ENCODE measurements around the gene CYFIP2. TPM values are rescaled to one million over a fixed set of nuclear protein-coding genes. Genes with fewer than 3 reads are reported as not detected.

Gene CYFIP2
- total and polyA plus RNA-seq, 2 of the 8 experiments (the other 6 are each of a cell fraction or from before 2014, with no cell fraction given): 45.1 to 80.6 TPM

- no peak overlapping the region for H3K56ac ChIP-seq (replicated peaks; ENCODE audit: insufficient read length, low read depth, low read length)
- no peak overlapping the region for H2BK20ac ChIP-seq (ENCODE audit: low read length)
- H3K4me3 ChIP-seq (ENCODE audit: extremely low read depth in 1 of 4, insufficient read depth in 2 of 4, low read depth in 3 of 4, low read length in 4 of 4): no peak overlapping the region
- no peaks in the 10 kb centered on the region; a peak in 2 of 8 replicates for H3K36me3 ChIP-seq (ENCODE audit: control insufficient read depth in 2 of 4, insufficient read depth in 4 of 4, low read length in 3 of 4)
- DNase-seq (ENCODE audit: low read depth in 1 of 2, low spot score in 2 of 2) (no peak), FAIRE-seq (peak; percentile 78)
- no peaks in the 10 kb centered on the region for H3K27me3 ChIP-seq (replicated peaks in 1 of 4; ENCODE audit: control insufficient read depth in 3 of 4, extremely low read depth in 1 of 4, insufficient read depth in 3 of 4, low read length in 3 of 4)
- H2AK5ac ChIP-seq (ENCODE audit: low read depth, low read length): no peak overlapping the region
- H3K9me3 ChIP-seq (ENCODE audit: insufficient read depth in 2 of 2, low read depth in 1 of 2, low read length in 1 of 2): no peaks in the 10 kb centered on the region
- no peaks in the 10 kb centered on the region for H3K79me2 ChIP-seq (ENCODE audit: control insufficient read depth in 1 of 2, insufficient read depth in 2 of 2, low read length in 2 of 2)
- H3K9ac ChIP-seq (replicated peaks in 1 of 4; ENCODE audit: extremely low read depth in 1 of 4, low read depth in 3 of 4, low read length in 3 of 4): peak overlapping the region in 1 of 4 experiments; percentile 18; a peak in 1 of 7 replicates
- H4K5ac ChIP-seq (ENCODE audit: insufficient read length, low read depth, low read length): no peak overlapping the region
- no peak overlapping the region for H2BK5ac ChIP-seq (ENCODE audit: low read depth, low read length)
- no peak overlapping the region for H3K27ac ChIP-seq (ENCODE audit: low read depth, low read length)
- no peak overlapping the region for H3K18ac ChIP-seq (ENCODE audit: extremely low read depth, low read length)
- POLR2A ChIA-PET (ENCODE audit: partially characterized antibody): interaction anchor here (1.8 kb wide), 1 partner anchor 108 kb away, joined by 4 read pairs; no protein-coding TSS in a partner anchor
- no peak overlapping the region for H3K4me2 ChIP-seq (ENCODE audit: insufficient read depth in 1 of 2, low read depth in 2 of 2, low read length in 2 of 2)
- no peak for TF ChIP-seq HDAC2 (IDR thresholded peaks at IDR 0.05; ENCODE audit: borderline replicate concordance in 1 of 2, low read depth in 2 of 2, low read length in 2 of 2)
- TF ChIP-seq SRF (IDR thresholded peaks at IDR 0.05; ENCODE audit: low read depth, low read length): peak; percentile 96
- H3K4ac ChIP-seq (replicated peaks; ENCODE audit: insufficient read length, low read depth, low read length): no peak overlapping the region
- no peak overlapping the region for H4K91ac ChIP-seq (replicated peaks; ENCODE audit: insufficient read length, low read length)
- no peak overlapping the region for H2BK12ac ChIP-seq (ENCODE audit: low read depth, low read length)
- no peak overlapping the region for H2BK15ac ChIP-seq (ENCODE audit: low read length)
- 74% methylated on average over 6 of the region's 6 CpGs; no CpG with 5 or more reads in 1 of the 2 experiments for WGBS, 2 experiments (ENCODE audit: extremely low coverage in 1 of 2, insufficient coverage in 1 of 2, insufficient read length in 1 of 2, insufficient replicate concordance in 2 of 2, low coverage in 1 of 2, low lambda C conversion rate in 2 of 2, missing lambda C conversion rate in 1 of 2)
- H3K4me1 ChIP-seq (replicated peaks in 1 of 4; ENCODE audit: control insufficient read depth in 3 of 4, insufficient read depth in 4 of 4, low read length in 3 of 4): peaks cover 0 to 5% (median 3%) of the 10 kb centered on the region in 4 experiments; a peak in 4 of 7 replicates
- no peak overlapping the region for H3K14ac ChIP-seq (ENCODE audit: insufficient read length)
- H2BK120ac ChIP-seq (replicated peaks; ENCODE audit: low read depth, low read length): no peak overlapping the region
- no peak overlapping the region for H3K23ac ChIP-seq (ENCODE audit: insufficient read length)
- no peak overlapping the region for H2AFZ ChIP-seq (ENCODE audit: low read length)
- no peaks in the 10 kb centered on the region for H3K23me2 ChIP-seq (ENCODE audit: low read depth, low read length)
- H3K79me1 ChIP-seq (ENCODE audit: low read depth, low read length): no peaks in the 10 kb centered on the region
- H4K8ac ChIP-seq (ENCODE audit: extremely low read depth, insufficient read depth, low read length): no peak overlapping the region
- CTCF ChIA-PET (ENCODE audit: partially characterized antibody): interaction anchor here (0.7 to 3.6 kb wide), 11 partner anchors 9 to 360 kb away, joined by 3 to 22 read pairs (median 6); partner anchors contain the start of genes NIPAL4 and THG1L
- H4K20me1 ChIP-seq (replicated peaks in 1 of 2; ENCODE audit: control insufficient read depth in 1 of 2, insufficient read depth in 2 of 2, low read length in 2 of 2): no peaks in the 10 kb centered on the region
Observed at GRCh38 chr5:157370967-157371366, 105.0 kb downstream of the CYFIP2 start.

Measured in H1 (cell line).